ENCODE measurements around the gene RNGTT. TPM values are rescaled to one million over a fixed set of nuclear protein-coding genes. Genes with fewer than 3 reads are reported as not detected.

Gene RNGTT
- total RNA-seq, 1 experiment from 2014 or later: 19.4 TPM

DNA sequence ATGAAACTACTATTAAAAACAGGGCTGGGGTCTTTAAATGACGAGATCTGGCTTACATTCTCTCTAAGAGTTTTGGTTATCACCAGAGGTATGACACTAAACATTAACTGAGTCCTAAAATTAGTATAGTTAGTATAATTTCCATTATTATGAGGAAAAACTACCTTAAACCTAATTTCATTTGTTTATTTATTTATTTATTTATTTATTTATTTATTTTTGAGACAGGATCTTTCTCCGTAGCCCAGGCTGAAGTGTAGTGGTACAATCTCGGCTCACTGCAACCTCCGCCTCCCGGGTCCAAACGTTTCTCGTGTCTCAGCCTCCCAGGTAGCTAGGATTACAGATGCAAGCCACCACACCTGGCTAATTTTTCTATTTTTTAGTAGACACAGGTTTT lies 85.5 kb downstream of the RNGTT start:
- CTCF ChIA-PET: no interaction called here
- TF ChIP-seq, protein P1, sequence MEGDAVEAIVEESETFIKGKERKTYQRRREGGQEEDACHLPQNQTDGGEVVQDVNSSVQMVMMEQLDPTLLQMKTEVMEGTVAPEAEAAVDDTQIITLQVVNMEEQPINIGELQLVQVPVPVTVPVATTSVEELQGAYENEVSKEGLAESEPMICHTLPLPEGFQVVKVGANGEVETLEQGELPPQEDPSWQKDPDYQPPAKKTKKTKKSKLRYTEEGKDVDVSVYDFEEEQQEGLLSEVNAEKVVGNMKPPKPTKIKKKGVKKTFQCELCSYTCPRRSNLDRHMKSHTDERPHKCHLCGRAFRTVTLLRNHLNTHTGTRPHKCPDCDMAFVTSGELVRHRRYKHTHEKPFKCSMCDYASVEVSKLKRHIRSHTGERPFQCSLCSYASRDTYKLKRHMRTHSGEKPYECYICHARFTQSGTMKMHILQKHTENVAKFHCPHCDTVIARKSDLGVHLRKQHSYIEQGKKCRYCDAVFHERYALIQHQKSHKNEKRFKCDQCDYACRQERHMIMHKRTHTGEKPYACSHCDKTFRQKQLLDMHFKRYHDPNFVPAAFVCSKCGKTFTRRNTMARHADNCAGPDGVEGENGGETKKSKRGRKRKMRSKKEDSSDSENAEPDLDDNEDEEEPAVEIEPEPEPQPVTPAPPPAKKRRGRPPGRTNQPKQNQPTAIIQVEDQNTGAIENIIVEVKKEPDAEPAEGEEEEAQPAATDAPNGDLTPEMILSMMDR (IDR thresholded peaks at IDR 0.05; ENCODE audit: unreplicated experiment): no peak
- no peak for DNase-seq
- Mint-ChIP-seq H3K9me3 (ENCODE audit: low read depth, unreplicated experiment) (no peaks in the 10 kb centered on the region), H3K4me1 (ENCODE audit: low read depth, unreplicated experiment) (peaks cover 10% of the 10 kb centered on the region), H3K27me3 (ENCODE audit: unreplicated experiment) (no peaks in the 10 kb centered on the region), H3K4me3 (ENCODE audit: low read depth, unreplicated experiment) (no peak overlapping the region), H3K36me3 (ENCODE audit: insufficient read depth, unreplicated experiment) (no peaks in the 10 kb centered on the region), H3K27ac (ENCODE audit: unreplicated experiment) (no peak overlapping the region)
- no TSS peak for BruUV-seq (replicated peaks)
- intact Hi-C loops (cut with micrococcal nuclease; ENCODE audit: unreplicated experiment): no loop called here

DNA sequence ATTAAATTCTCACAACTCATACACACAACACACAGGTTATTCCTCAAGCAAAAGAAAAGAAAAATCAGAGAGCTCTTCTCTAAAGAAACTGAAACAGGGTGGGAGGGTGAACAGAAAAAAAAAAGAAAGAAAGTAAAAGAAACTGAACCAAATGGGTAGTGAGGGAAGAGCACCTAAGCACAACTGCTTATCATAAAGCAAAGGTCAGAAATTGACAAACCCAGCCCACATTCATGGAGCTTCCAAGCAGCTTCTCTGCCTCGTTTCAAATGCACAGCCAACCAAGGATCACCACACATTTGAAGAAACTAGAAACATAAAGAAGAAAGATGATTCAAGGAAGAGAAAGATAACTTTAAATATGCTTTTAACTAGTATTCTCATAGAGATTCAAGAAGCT lies 90.5 kb downstream of the RNGTT start:
- Mint-ChIP-seq H3K4me3 (ENCODE audit: low read depth, unreplicated experiment) (no peak overlapping the region), H3K27ac (ENCODE audit: unreplicated experiment) (no peak overlapping the region), H3K36me3 (ENCODE audit: insufficient read depth, unreplicated experiment) (no peaks in the 10 kb centered on the region), H3K27me3 (ENCODE audit: unreplicated experiment) (no peaks in the 10 kb centered on the region), H3K9me3 (ENCODE audit: low read depth, unreplicated experiment) (no peaks in the 10 kb centered on the region), H3K4me1 (ENCODE audit: low read depth, unreplicated experiment) (peaks cover 9% of the 10 kb centered on the region)
- intact Hi-C loops (cut with micrococcal nuclease; ENCODE audit: unreplicated experiment): loop anchor here (5.0 kb wide), 1 partner anchor 1041 kb away; no protein-coding TSS in a partner anchor
- BruUV-seq (replicated peaks): no TSS peak
- no peak for DNase-seq
- CTCF ChIA-PET: interaction anchor here (0.9 kb wide), 1 partner anchor 91 kb away, joined by 3 read pairs; the partner anchor contains the start of gene RNGTT
- TF ChIP-seq, protein P1 (IDR thresholded peaks at IDR 0.05; ENCODE audit: unreplicated experiment): no peak

DNA sequence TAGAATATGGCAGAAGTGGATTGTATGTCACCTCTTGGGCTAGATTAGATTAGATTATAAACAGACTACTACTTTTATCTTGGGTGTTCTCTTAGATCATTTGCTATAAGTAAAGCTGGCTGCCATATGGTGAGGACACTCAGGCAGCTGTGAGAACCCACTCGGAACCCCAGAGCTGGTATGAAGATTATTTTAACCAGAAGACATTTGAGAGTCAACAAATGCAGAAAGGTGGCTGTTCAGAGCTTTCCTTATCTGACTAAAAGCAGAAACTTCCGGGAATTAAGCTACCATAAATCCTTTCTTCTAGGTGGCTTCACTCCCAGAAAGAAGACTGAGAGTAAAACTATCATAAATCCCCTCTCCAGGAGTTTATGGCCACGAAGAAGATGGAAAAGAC lies 91.9 kb downstream of the RNGTT start:
- H3K27me3 Mint-ChIP-seq (ENCODE audit: unreplicated experiment): no peaks in the 10 kb centered on the region
- H3K4me3 Mint-ChIP-seq (ENCODE audit: low read depth, unreplicated experiment): no peak overlapping the region
- BruUV-seq (replicated peaks): no TSS peak
- no peak for DNase-seq
- CTCF ChIA-PET: interaction anchor here (0.8 kb wide), 1 partner anchor 9 kb away, joined by 3 read pairs; no protein-coding TSS in a partner anchor
- TF ChIP-seq, protein P1 (IDR thresholded peaks at IDR 0.05; ENCODE audit: unreplicated experiment): no peak
- no peaks in the 10 kb centered on the region for H3K36me3 Mint-ChIP-seq (ENCODE audit: insufficient read depth, unreplicated experiment)
- no peak overlapping the region for H3K27ac Mint-ChIP-seq (ENCODE audit: unreplicated experiment)
- intact Hi-C loops (cut with micrococcal nuclease; ENCODE audit: unreplicated experiment): loop anchor here (2.0 to 5.0 kb wide), 3 partner anchors 379 to 1039 kb away; no protein-coding TSS in a partner anchor
- no peaks in the 10 kb centered on the region for H3K9me3 Mint-ChIP-seq (ENCODE audit: low read depth, unreplicated experiment)
- H3K4me1 Mint-ChIP-seq (ENCODE audit: low read depth, unreplicated experiment): peaks cover 14% of the 10 kb centered on the region

DNA sequence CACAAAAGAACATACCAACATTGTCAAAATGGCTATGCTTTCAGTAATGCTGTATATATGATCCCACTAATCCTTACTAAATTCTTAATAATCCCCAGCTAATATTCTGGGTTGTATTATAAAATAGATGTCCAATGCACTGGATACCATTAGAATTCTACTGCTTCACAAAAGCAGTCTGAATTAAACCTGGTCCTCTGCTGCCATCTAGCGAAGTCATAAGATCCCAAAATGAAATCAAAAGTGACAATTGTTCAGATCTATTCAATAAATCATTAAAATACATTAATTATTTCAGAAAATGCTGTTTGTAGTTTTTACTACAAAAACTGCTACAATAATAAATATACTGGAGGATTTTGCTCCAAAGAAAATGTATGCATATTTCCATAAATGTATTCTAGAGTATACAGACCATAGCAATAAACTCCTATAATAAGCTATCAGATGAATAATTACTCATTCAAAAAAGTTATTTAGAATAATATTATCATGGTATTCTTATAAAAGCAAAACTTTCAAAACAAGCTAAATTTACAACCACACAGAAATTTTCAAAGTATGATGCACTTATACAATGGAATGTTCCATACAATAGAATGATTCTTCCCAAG lies 92.6 kb downstream of the RNGTT start:
- H3K4me3 Mint-ChIP-seq (ENCODE audit: low read depth, unreplicated experiment): no peak overlapping the region
- BruUV-seq (replicated peaks): no TSS peak
- peak; percentile 56 for DNase-seq
- CTCF ChIA-PET: interaction anchor here (0.8 kb wide), 1 partner anchor 8 kb away, joined by 3 read pairs; no protein-coding TSS in a partner anchor
- intact Hi-C loops (cut with micrococcal nuclease; ENCODE audit: unreplicated experiment): loop anchor here (2.0 to 5.0 kb wide), 3 partner anchors 378 to 1039 kb away; no protein-coding TSS in a partner anchor
- no peaks in the 10 kb centered on the region for H3K9me3 Mint-ChIP-seq (ENCODE audit: low read depth, unreplicated experiment)
- no peaks in the 10 kb centered on the region for H3K27me3 Mint-ChIP-seq (ENCODE audit: unreplicated experiment)
- H3K4me1 Mint-ChIP-seq (ENCODE audit: low read depth, unreplicated experiment): peaks cover 14% of the 10 kb centered on the region
- TF ChIP-seq, protein P1 (IDR thresholded peaks at IDR 0.05; ENCODE audit: unreplicated experiment): no peak
- no peak overlapping the region for H3K27ac Mint-ChIP-seq (ENCODE audit: unreplicated experiment)
- no peaks in the 10 kb centered on the region for H3K36me3 Mint-ChIP-seq (ENCODE audit: insufficient read depth, unreplicated experiment)
